HepG2 (cell line): ENCODE measurements around the gene GJA3. TPM values are rescaled to one million over a fixed set of nuclear protein-coding genes. Genes with fewer than 3 reads are reported as not detected.

Experiments
- CEBPG ChIP-seq: IDR thresholded peaks from 2 replicates; pipeline ENCODE4 v1.6.1; 2016
- ETV5 ChIP-seq: IDR thresholded peaks from 2 replicates; pipeline ENCODE4 v1.6.1; 2018; ENCODE audit warnings: missing biosample characterization, missing genetic modification reagents, inconsistent platforms, borderline replicate concordance
- FOXC1 ChIP-seq: sonication (generic); formaldehyde crosslinking; IDR thresholded peaks from 2 replicates; pipeline ENCODE4 v1.8.0; 2022; ENCODE audit warnings: mild to moderate bottlenecking, missing genetic modification reagents, borderline replicate concordance
- GLI4 ChIP-seq: sonication (generic); formaldehyde crosslinking; IDR thresholded peaks from 2 replicates; pipeline ENCODE4 v1.5.1; 2020; ENCODE audit warnings: missing genetic modification reagents, mild to moderate bottlenecking, moderate library complexity, borderline replicate concordance
- HNF4A ChIP-seq: sonication (generic); formaldehyde crosslinking; IDR thresholded peaks from 2 replicates; pipeline ENCODE4 v1.4.0; 2020; ENCODE audit warnings: missing genetic modification reagents
- MAFF ChIP-seq: IDR thresholded peaks from 2 replicates; pipeline ENCODE4 v1.6.1; 2011; ENCODE audit warnings: low read depth, low read length, improper control_type of control experiment
- MED13 ChIP-seq: sonication (generic); formaldehyde crosslinking; IDR thresholded peaks from 2 replicates; pipeline ENCODE4 v1.5.0; 2020; ENCODE audit warnings: missing genetic modification reagents
- MYNN ChIP-seq: sonication (generic); formaldehyde crosslinking; IDR thresholded peaks from 2 replicates; pipeline ENCODE4 v1.4.0; 2020; ENCODE audit warnings: mild to moderate bottlenecking, low read depth, missing genetic modification reagents
- NR2F1 ChIP-seq, 2 experiments: fragments of 450-650 bp in 1 of 2; formaldehyde crosslinking in 1 of 2; IDR thresholded peaks; 2 replicates each; pipeline versions ENCODE4 v1.5.0 to v1.6.1; 2016 to 2020; ENCODE audit warnings: mild to moderate bottlenecking in 1 of 2, missing compliant biosample characterization in 1 of 2, missing genetic modification reagents in 1 of 2, moderate library complexity in 1 of 2
- PCBP1 ChIP-seq: fragments of 200-400 bp; formaldehyde crosslinking; IDR thresholded peaks from 2 replicates; pipeline ENCODE4 v1.6.1; 2017; ENCODE audit warnings: mild to moderate bottlenecking, low read depth, low read length, borderline replicate concordance
- REL ChIP-seq: sonication (generic); formaldehyde crosslinking; conservative IDR thresholded peaks from 2 replicates; pipeline ENCODE4 v1.8.0; 2022; ENCODE audit warnings: mild to moderate bottlenecking, missing genetic modification reagents, moderate library complexity
- SRSF1 ChIP-seq: fragments of 200-400 bp; formaldehyde crosslinking; optimal IDR thresholded peaks from 2 replicates; pipeline ENCODE3; 2017; ENCODE audit warnings: mild to moderate bottlenecking, low read depth, low read length, moderate library complexity
- SRSF9 ChIP-seq: fragments of 200-400 bp; formaldehyde crosslinking; IDR thresholded peaks from 2 replicates; pipeline ENCODE4 v1.6.1; 2018; ENCODE audit warnings: borderline replicate concordance, mild to moderate bottlenecking, low read depth, low read length; ENCODE audit not compliant: insufficient read depth, poor library complexity, severe bottlenecking
- TEAD2 ChIP-seq: sonication (generic); formaldehyde crosslinking; IDR thresholded peaks from 2 replicates; pipeline ENCODE4 v1.9.0; 2021; ENCODE audit warnings: missing genetic modification reagents
- WIZ ChIP-seq: sonication (generic); formaldehyde crosslinking; IDR thresholded peaks from 2 replicates; pipeline ENCODE4 v1.5.1; 2020; ENCODE audit warnings: mild to moderate bottlenecking, missing genetic modification reagents
- XRCC5 ChIP-seq: fragments of 200-400 bp; formaldehyde crosslinking; optimal IDR thresholded peaks from 2 replicates; pipeline ENCODE3; 2017; ENCODE audit warnings: mild to moderate bottlenecking, low read length
- ZBTB37 ChIP-seq: sonication (generic); formaldehyde crosslinking; IDR thresholded peaks from 2 replicates; pipeline ENCODE4 v1.4.0; 2020; ENCODE audit warnings: mild to moderate bottlenecking, missing genetic modification reagents
- ZNF138 ChIP-seq: sonication (generic); formaldehyde crosslinking; IDR thresholded peaks from 2 replicates; pipeline ENCODE4 v1.5.0; 2020; ENCODE audit warnings: mild to moderate bottlenecking, low read depth, missing genetic modification reagents
- ZNF234 ChIP-seq: sonication (generic); formaldehyde crosslinking; conservative IDR thresholded peaks from 2 replicates; pipeline ENCODE4 v1.5.1; 2020; ENCODE audit warnings: mild to moderate bottlenecking, missing genetic modification reagents
- ZNF350 ChIP-seq: sonication (generic); formaldehyde crosslinking; IDR thresholded peaks from 2 replicates; pipeline ENCODE4 v1.4.0; 2020; ENCODE audit warnings: mild to moderate bottlenecking, low read depth, missing genetic modification reagents, borderline replicate concordance
- ZNF44 ChIP-seq: sonication (generic); formaldehyde crosslinking; IDR thresholded peaks from 2 replicates; pipeline ENCODE4 v1.5.1; 2020; ENCODE audit warnings: mild to moderate bottlenecking, missing genetic modification reagents
- ZNF501 ChIP-seq: sonication (generic); formaldehyde crosslinking; IDR thresholded peaks from 2 replicates; pipeline ENCODE4 v1.5.1; 2020; ENCODE audit warnings: mild to moderate bottlenecking, moderate library complexity, missing genetic modification reagents
- ZNF710 ChIP-seq: sonication (generic); formaldehyde crosslinking; IDR thresholded peaks from 2 replicates; pipeline ENCODE4 v1.5.0; 2020; ENCODE audit warnings: mild to moderate bottlenecking, missing genetic modification reagents, borderline replicate concordance
- polyA plus RNA-seq, 8 experiments: library from polyadenylated mRNA; depleted of rRNA in 3 of 8; stranded (reverse) in 7 of 8; unstranded in 1 of 8; fragments of >200 nt; fragmentation: Illumina TruSeq in 4 of 8; extraction: Trizol in 4 of 8; gene quantifications; 2 replicates each; pipeline versions ENCODE4 v1.2.1 to v1.2.3, GENCODE V29; 2011 to 2016; ENCODE audit warnings: low read depth in 4 of 8, missing spikeins in 1 of 8, mixed read lengths in 1 of 8; ENCODE audit not compliant: insufficient read depth in 1 of 8
- total RNA-seq, 5 experiments: library from RNA; depleted of rRNA; stranded (reverse); fragments of >200 nt; fragmentation: Illumina TruSeq; extraction: Trizol; gene quantifications; 2 replicates each; pipeline ENCODE4 v1.2.3, GENCODE V29; 2016; ENCODE audit warnings: low read depth in 1 of 5
- TF ChIP-seq, protein P1 (sequence below): IDR thresholded peaks from 2 replicates; pipeline ENCODE4 v1.6.1; 2016; ENCODE audit warnings: missing compliant biosample characterization, missing genetic modification reagents, borderline replicate concordance

The GJA3 gene
- total and polyA plus RNA-seq, 2 of the 13 experiments (the other 11 are each of a cell fraction or from before 2014, with no cell fraction given): 0.04 TPM

- TF ChIP-seq, protein P1, sequence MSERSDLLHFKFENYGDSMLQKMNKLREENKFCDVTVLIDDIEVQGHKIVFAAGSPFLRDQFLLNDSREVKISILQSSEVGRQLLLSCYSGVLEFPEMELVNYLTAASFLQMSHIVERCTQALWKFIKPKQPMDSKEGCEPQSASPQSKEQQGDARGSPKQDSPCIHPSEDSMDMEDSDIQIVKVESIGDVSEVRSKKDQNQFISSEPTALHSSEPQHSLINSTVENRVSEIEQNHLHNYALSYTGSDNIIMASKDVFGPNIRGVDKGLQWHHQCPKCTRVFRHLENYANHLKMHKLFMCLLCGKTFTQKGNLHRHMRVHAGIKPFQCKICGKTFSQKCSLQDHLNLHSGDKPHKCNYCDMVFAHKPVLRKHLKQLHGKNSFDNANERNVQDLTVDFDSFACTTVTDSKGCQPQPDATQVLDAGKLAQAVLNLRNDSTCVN (CRISPR knock-in tag): no peak
- peak in 1 of 2 experiments; percentile 58; a peak in 1 of 4 replicates for TF ChIP-seq NR2F1 (CRISPR knock-in tag; IDR thresholded peaks at IDR 0.05)
- TF ChIP-seq PCBP1: 0 out of 2 replicates have a peak, but pooled peaks have one; percentile 9
- no peak; the same call in 1 of the 2 replicates for TF ChIP-seq ZNF44
- TF ChIP-seq SRSF9: no peak
- TF ChIP-seq ZNF138 (CRISPR knock-in tag): 0 out of 2 replicates have a peak, but pooled peaks have one; percentile 49
- TF ChIP-seq XRCC5: peak; percentile 73
- peak; percentile 32 for TF ChIP-seq SRSF1
- TF ChIP-seq MYNN (CRISPR knock-in tag): no peak
- TF ChIP-seq CEBPG (CRISPR knock-in tag): no peak
- no peak for TF ChIP-seq ZBTB37
- TF ChIP-seq MED13 (CRISPR knock-in tag): no peak
- peak; percentile 17; the same call in 1 of the 2 replicates for TF ChIP-seq ZNF501
- no peak for TF ChIP-seq REL (CRISPR knock-in tag)
- TF ChIP-seq HNF4A: peak; percentile 48
- TF ChIP-seq GLI4 (CRISPR knock-in tag): peak; percentile 90
- TF ChIP-seq ZNF234 (CRISPR knock-in tag): no peak
- peak; percentile 17; the same call in 1 of the 2 replicates for TF ChIP-seq MAFF
- TF ChIP-seq ZNF350 (CRISPR knock-in tag): peak; percentile 65; the same call in 1 of the 2 replicates
- TF ChIP-seq WIZ (CRISPR knock-in tag): 0 out of 2 replicates have a peak, but pooled peaks have one; percentile 48
- no peak; the same call in 1 of the 2 replicates for TF ChIP-seq ZNF710
- TF ChIP-seq FOXC1 (CRISPR knock-in tag): peak; percentile 67; the same call in 1 of the 2 replicates
- TF ChIP-seq TEAD2 (CRISPR knock-in tag): no peak
- TF ChIP-seq ETV5 (CRISPR knock-in tag): peak; percentile 61
Measured at GRCh38 chr13:20127562-20128458, 33.0 kb downstream of the GJA3 start (continued).
